ENCODE measurements around the gene PDE4D. TPM values are rescaled to one million over a fixed set of nuclear protein-coding genes. Genes with fewer than 3 reads are reported as not detected.

The PDE4D gene
- total RNA-seq, 1 experiment from 2014 or later, result 2.1 TPM

DNA sequence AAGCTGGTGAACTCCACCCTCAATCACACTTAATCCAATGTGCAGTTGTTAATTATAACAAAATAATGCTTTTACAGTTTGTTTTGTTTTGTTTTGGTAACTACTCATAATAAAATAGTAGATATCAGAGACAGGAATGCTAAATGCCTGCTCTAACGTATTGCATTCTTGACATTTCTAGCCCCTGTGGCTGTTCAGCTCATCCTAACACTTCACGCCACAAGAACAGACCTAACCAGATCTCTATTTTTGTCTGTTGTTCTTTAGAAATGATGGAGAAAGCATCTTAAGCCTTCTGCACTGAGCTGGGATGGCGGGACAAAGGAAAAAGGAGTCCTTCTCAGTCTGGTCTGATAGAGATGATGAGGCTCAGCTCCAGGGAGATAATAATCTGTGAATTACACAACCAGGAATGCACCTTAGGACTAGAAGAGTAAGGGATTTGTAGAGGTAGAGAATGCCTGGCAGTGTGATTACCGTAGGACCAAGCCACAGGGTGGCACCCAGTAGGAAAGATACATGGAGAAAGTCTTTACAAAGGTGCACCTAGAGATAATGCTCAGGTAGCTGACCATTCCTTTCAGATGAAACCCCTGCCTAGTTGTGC is 628.8 kb downstream of the PDE4D start:
- no peak overlapping the region for H4K91ac ChIP-seq (ENCODE audit: insufficient read length, low read depth, low read length)
- H2AK5ac ChIP-seq (ENCODE audit: insufficient read length, low read length), result no peak overlapping the region
- H3K27me3 ChIP-seq (ENCODE audit: insufficient read depth, low read length), result no peaks in the 10 kb centered on the region
- no peaks in the 10 kb centered on the region for H3K9me3 Mint-ChIP-seq
- no peak overlapping the region for H2BK120ac ChIP-seq (ENCODE audit: low read depth, low read length, poor library complexity, severe bottlenecking)
- H3K79me1 ChIP-seq (ENCODE audit: insufficient read depth, low read depth, low read length, poor library complexity, severe bottlenecking), result no peaks in the 10 kb centered on the region
- peak overlapping the region in 2 of 3 experiments; percentile 44 to 56; a peak in 3 of 7 replicates for H3K27ac Mint-ChIP-seq
- H3K9ac ChIP-seq (ENCODE audit: extremely low read depth, insufficient read length, low read length), result no peak overlapping the region
- no peaks in the 10 kb centered on the region for H3K36me3 Mint-ChIP-seq (ENCODE audit: insufficient read depth in 1 of 3, low read depth in 3 of 3)
- no peak overlapping the region for H3K23ac ChIP-seq (ENCODE audit: insufficient read length, low read depth, low read length)
- H2BK15ac ChIP-seq (ENCODE audit: low read depth, low read length), result no peak overlapping the region
- no peak overlapping the region for H3K4me3 Mint-ChIP-seq
- H4K20me1 ChIP-seq (ENCODE audit: control insufficient read depth, insufficient read depth, insufficient read length), result no peaks in the 10 kb centered on the region
- no peaks in the 10 kb centered on the region for H3K9me3 ChIP-seq (ENCODE audit: control insufficient read depth, low read depth, low read length)
- no peak overlapping the region for H3K4me2 ChIP-seq (ENCODE audit: insufficient read depth, insufficient read length, low read length)
- TF ChIP-seq, protein P1, sequence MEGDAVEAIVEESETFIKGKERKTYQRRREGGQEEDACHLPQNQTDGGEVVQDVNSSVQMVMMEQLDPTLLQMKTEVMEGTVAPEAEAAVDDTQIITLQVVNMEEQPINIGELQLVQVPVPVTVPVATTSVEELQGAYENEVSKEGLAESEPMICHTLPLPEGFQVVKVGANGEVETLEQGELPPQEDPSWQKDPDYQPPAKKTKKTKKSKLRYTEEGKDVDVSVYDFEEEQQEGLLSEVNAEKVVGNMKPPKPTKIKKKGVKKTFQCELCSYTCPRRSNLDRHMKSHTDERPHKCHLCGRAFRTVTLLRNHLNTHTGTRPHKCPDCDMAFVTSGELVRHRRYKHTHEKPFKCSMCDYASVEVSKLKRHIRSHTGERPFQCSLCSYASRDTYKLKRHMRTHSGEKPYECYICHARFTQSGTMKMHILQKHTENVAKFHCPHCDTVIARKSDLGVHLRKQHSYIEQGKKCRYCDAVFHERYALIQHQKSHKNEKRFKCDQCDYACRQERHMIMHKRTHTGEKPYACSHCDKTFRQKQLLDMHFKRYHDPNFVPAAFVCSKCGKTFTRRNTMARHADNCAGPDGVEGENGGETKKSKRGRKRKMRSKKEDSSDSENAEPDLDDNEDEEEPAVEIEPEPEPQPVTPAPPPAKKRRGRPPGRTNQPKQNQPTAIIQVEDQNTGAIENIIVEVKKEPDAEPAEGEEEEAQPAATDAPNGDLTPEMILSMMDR (conservative IDR thresholded peaks at IDR 0.05), result no peak
- DNase-seq, result no peak
- H3T11ph ChIP-seq (ENCODE audit: low read length), result no peak overlapping the region
- no peak overlapping the region for H3K18ac ChIP-seq (ENCODE audit: insufficient read length, low read depth, low read length)
- H3K79me2 ChIP-seq (ENCODE audit: insufficient read depth, low read length), result no peaks in the 10 kb centered on the region
- H3K4me1 Mint-ChIP-seq, result peaks cover 8 to 12% of the 10 kb centered on the region in 2 experiments
- no peak overlapping the region for H2AFZ ChIP-seq (ENCODE audit: low read length)
- H4K5ac ChIP-seq (ENCODE audit: insufficient read length, low read depth, low read length), result no peak overlapping the region
- no peaks in the 10 kb centered on the region for H3K23me2 ChIP-seq (ENCODE audit: insufficient read length, low read depth, low read length, poor library complexity, severe bottlenecking)
- H4K8ac ChIP-seq (replicated peaks; ENCODE audit: insufficient read length, low read depth, low read length), result no peak overlapping the region
- WGBS (ENCODE audit: extremely low coverage, insufficient read length, low lambda C conversion rate), result no CpG with 5 or more reads among the region's 4 CpGs
- H2BK20ac ChIP-seq (ENCODE audit: low read depth, low read length, poor library complexity, severe bottlenecking), result no peak overlapping the region
- H2BK12ac ChIP-seq (ENCODE audit: insufficient read length, low read depth, low read length), result no peak overlapping the region
- no peak overlapping the region for H3K27ac ChIP-seq (ENCODE audit: insufficient read length, low read depth, low read length)
- H3K4me1 ChIP-seq (ENCODE audit: insufficient read depth, low read length), result no peaks in the 10 kb centered on the region
- no peak overlapping the region for H3K4ac ChIP-seq (ENCODE audit: low read depth, low read length)
- H3K27me3 Mint-ChIP-seq (ENCODE audit: low read depth), result no peaks in the 10 kb centered on the region
- no peak overlapping the region for H3K56ac ChIP-seq (ENCODE audit: insufficient read length, low read depth, low read length)
- H2BK5ac ChIP-seq (ENCODE audit: insufficient read length, low read length), result no peak overlapping the region
- no peak overlapping the region for H3K14ac ChIP-seq (ENCODE audit: insufficient read depth, low read length)
